ENCODE measurements around the gene DDC. TPM values are rescaled to one million over a fixed set of nuclear protein-coding genes. Genes with fewer than 3 reads are reported as not detected.
A peak's percentile ranks its signal among the peaks of the same experiment; 100 is the strongest.
"Not testable (repeated sequence)": the region's sequence is repeated elsewhere in the genome, so short reads cannot be mapped to it uniquely, and the experiment has no call there.

The DDC gene
- total and polyA plus RNA-seq, 7 donors = 0.10 to 1.7 (median 0.59) TPM

DNA sequence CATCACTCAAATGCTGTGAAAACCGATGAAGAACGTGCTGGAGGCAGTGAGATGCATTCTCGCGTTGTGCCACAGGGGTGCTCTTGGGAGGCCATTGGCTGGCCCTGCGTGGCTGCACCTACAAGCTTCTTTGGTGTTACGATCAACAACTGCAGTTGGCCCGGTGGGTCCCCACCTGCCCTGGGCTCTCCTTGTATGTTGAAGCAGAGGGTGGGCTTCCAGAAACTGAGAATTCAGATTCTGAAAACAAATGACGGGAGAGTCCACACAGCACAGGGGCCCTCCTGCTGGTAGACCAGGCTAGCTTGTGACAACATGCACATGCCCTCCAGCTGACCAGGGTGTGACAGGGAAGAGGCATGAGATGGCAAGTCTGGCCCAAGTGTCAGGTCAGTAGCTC, 23.7 kb upstream of the DDC start:
- TF ChIP-seq, protein P1, sequence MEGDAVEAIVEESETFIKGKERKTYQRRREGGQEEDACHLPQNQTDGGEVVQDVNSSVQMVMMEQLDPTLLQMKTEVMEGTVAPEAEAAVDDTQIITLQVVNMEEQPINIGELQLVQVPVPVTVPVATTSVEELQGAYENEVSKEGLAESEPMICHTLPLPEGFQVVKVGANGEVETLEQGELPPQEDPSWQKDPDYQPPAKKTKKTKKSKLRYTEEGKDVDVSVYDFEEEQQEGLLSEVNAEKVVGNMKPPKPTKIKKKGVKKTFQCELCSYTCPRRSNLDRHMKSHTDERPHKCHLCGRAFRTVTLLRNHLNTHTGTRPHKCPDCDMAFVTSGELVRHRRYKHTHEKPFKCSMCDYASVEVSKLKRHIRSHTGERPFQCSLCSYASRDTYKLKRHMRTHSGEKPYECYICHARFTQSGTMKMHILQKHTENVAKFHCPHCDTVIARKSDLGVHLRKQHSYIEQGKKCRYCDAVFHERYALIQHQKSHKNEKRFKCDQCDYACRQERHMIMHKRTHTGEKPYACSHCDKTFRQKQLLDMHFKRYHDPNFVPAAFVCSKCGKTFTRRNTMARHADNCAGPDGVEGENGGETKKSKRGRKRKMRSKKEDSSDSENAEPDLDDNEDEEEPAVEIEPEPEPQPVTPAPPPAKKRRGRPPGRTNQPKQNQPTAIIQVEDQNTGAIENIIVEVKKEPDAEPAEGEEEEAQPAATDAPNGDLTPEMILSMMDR (IDR thresholded peaks at IDR 0.05) = no peak
- ATAC-seq = peak in 3 of 4 donors; percentile 24 to 56 (median 50)

GRCh38 chr7:50587737-50588136, 22.5 kb upstream of the DDC start:
- Histone ChIP-seq H3K36me3 (ENCODE audit: insufficient read depth in 1 of 2, low read depth in 1 of 2) (peaks cover 0 to 13% of the 10 kb centered on the region in 2 donors), H3K4me1 (no peaks in the 10 kb centered on the region), H3K27ac (no peak overlapping the region), H3K27me3 (ENCODE audit: insufficient read depth in 3 of 3, low read length in 2 of 3) (no peaks in the 10 kb centered on the region), H3K9me3 (no peaks in the 10 kb centered on the region), H3K4me3 (no peak overlapping the region)
- ATAC-seq (no peak), DNase-seq (no peak)
- intact Hi-C loops (cut with DNase I) = no loop called here
- TF ChIP-seq, protein P1 (IDR thresholded peaks at IDR 0.05) = no peak
- 78 to 87% (median 82%) methylated on average over 6 of the region's 6 CpGs for WGBS, 3 donors

More for the DNA sequence above, 23.7 kb upstream of the DDC start:
- no peak overlapping the region for H3K27ac ChIP-seq
- DNase-seq = no peak
- H3K36me3 ChIP-seq (ENCODE audit: insufficient read depth in 1 of 2, low read depth in 1 of 2) = peaks cover 4 to 15% of the 10 kb centered on the region in 2 donors
- intact Hi-C loops (cut with DNase I) = no loop called here
- H3K4me1 ChIP-seq = peaks cover 8% of the 10 kb centered on the region
- WGBS, 3 donors = 72 to 85% (median 80%) methylated on average over 8 of the region's 8 CpGs
- no peak overlapping the region for H3K4me3 ChIP-seq
- H3K27me3 ChIP-seq (ENCODE audit: insufficient read depth in 3 of 3, low read length in 2 of 3) = no peaks in the 10 kb centered on the region
- no peaks in the 10 kb centered on the region for H3K9me3 ChIP-seq

DNA sequence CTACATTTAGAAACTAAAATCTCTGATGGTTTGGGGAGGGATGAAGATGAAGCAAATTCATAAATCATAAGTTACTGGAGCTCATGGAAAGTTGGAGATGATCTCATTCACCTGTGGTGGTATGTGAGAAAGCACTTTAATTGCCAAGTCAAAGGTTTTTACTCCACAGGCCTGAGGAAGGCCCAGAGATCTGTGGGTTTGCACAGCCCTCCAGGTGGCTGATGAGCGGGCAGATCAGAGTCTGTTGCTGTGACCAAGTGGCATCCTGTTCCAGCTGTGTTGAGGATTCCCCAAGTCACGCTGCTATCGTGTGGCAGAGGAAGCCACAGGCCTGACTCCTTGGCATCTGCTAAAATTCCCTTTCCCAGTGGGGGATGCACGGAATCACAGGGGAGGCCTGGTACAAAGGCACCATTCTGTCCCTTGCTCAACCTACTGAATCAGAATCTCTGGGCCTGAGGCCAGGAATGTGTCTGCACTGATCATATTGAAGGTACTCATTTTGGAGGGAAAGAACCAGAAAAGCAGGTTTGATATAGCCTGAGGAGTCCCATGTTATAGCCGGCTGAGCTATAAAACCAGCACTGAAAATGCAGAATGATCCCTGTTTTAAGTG, 19.7 kb upstream of the DDC start:
- 79 to 84% (median 83%) methylated on average over 5 of the region's 5 CpGs for WGBS, 3 donors
- Histone ChIP-seq H3K9me3 (no peaks in the 10 kb centered on the region), H3K36me3 (ENCODE audit: insufficient read depth in 1 of 2, low read depth in 1 of 2) (no peaks in the 10 kb centered on the region), H3K27me3 (ENCODE audit: insufficient read depth in 3 of 3, low read length in 2 of 3) (no peaks in the 10 kb centered on the region), H3K4me1 (no peaks in the 10 kb centered on the region), H3K4me3 (no peak overlapping the region), H3K27ac (no peak overlapping the region)
- TF ChIP-seq, protein P1 (IDR thresholded peaks at IDR 0.05) = no peak
- no peak for DNase-seq
- ATAC-seq = no peak
- intact Hi-C loops (cut with DNase I) = no loop called here

DNA sequence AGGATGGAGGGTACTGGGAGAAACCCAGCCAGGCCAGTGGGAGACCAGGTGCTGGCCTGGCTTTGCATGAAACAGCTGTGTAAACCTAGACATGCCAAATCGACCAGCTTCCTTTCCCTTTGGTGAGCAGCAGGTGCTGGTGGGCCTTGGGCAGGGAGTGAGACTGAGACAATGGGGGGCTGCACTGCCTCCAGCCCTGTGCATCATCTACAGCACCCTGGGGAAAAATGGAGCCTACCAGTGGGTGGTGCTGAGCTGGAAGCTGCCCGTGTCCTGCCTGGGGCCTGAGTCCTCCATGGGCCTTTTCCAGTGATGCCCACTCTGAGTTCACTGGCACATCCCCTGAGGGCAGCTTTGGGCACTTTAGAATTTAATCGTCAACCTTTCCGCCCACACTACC, 19.2 kb upstream of the DDC start:
- Histone ChIP-seq H3K9me3 (no peaks in the 10 kb centered on the region), H3K4me3 (no peak overlapping the region), H3K27ac (no peak overlapping the region), H3K4me1 (no peaks in the 10 kb centered on the region), H3K36me3 (ENCODE audit: insufficient read depth in 1 of 2, low read depth in 1 of 2) (no peaks in the 10 kb centered on the region), H3K27me3 (ENCODE audit: insufficient read depth in 3 of 3, low read length in 2 of 3) (no peaks in the 10 kb centered on the region)
- TF ChIP-seq, protein P1 (IDR thresholded peaks at IDR 0.05) = no peak
- no peak for DNase-seq
- no peak for ATAC-seq
- intact Hi-C loops (cut with DNase I) = no loop called here
- WGBS, 3 donors = 81 to 86% (median 81%) methylated on average over 4 of the region's 4 CpGs

- H3K27me3 ChIP-seq (ENCODE audit: insufficient read depth in 3 of 3, low read length in 2 of 3); intact Hi-C loops (cut with DNase I); H3K9me3 ChIP-seq; H3K36me3 ChIP-seq (ENCODE audit: insufficient read depth in 1 of 2, low read depth in 1 of 2); ATAC-seq; H3K4me1 ChIP-seq; DNase-seq; H3K27ac ChIP-seq; H3K4me3 ChIP-seq: not testable (repeated sequence)
- 91 to 93% (median 92%) methylated on average over 4 of the region's 4 CpGs for WGBS, 3 donors
Measured at GRCh38 chr7:50583295-50583694, 18.1 kb upstream of the DDC start.

DNA sequence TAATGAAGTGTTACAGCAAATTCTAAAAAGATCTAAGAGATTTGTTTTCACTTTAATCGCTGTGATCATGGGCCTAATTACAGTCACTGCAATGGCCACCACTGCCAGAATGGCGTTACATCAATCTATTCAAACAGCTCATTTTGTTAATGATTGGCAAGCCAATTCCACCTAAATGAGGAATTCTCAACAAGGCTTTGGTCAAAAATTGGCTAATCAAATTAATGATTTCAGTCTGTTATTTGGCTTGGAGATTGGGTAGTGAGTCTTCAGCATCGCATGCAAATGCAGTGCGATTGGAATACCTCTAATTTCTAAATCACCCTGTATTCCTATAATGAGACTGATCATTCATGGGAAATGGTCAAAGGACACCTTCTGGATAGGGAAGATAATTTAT, 17.1 kb upstream of the DDC start:
- H3K9me3 ChIP-seq; intact Hi-C loops (cut with DNase I); DNase-seq; H3K4me1 ChIP-seq; H3K4me3 ChIP-seq; H3K36me3 ChIP-seq (ENCODE audit: insufficient read depth in 1 of 2, low read depth in 1 of 2); H3K27me3 ChIP-seq (ENCODE audit: insufficient read depth in 3 of 3, low read length in 2 of 3); ATAC-seq; H3K27ac ChIP-seq: not testable (repeated sequence)
- WGBS, 3 donors = 91 to 98% (median 95%) methylated on average over 4 of the region's 4 CpGs

GRCh38 chr7:50580666-50581065, 15.5 kb upstream of the DDC start:
- H3K36me3 ChIP-seq (ENCODE audit: insufficient read depth in 1 of 2, low read depth in 1 of 2); ATAC-seq; DNase-seq; H3K4me3 ChIP-seq; H3K9me3 ChIP-seq; H3K27me3 ChIP-seq (ENCODE audit: insufficient read depth in 3 of 3, low read length in 2 of 3); intact Hi-C loops (cut with DNase I); H3K4me1 ChIP-seq; H3K27ac ChIP-seq: not testable (repeated sequence)
- WGBS, 3 donors = 82 to 90% (median 86%) methylated on average over 2 of the region's 2 CpGs
